Measurements from ENCODE around the gene AMHR2. TPM values are rescaled to one million over a fixed set of nuclear protein-coding genes. Genes with fewer than 3 reads are reported as not detected.
A peak's percentile ranks its signal among the peaks of the same experiment; 100 is the strongest.
"Not testable (repeated sequence)": the region's sequence is repeated elsewhere in the genome, so short reads cannot be mapped to it uniquely, and the experiment has no call there.

AMHR2 gene
- not detected for total RNA-seq

GRCh38 chr12:53423597-53423996 is at the start of gene AMHR2:
TSS of gene AMHR2 (plus strand) at chr12:53423855. CDS start at chr12:53423935, 80 bp downstream.
- no peaks in the 10 kb centered on the region for H3K27me3 ChIP-seq
- 100% methylated on average over 1 of the region's 1 CpG for WGBS, 2 donors
- H3K27ac ChIP-seq: no peak within 1 kb of the TSS
- TF ChIP-seq POLR2A (IDR thresholded peaks at IDR 0.05) (no peak), EP300 (IDR thresholded peaks at IDR 0.05) (no peak), CTCF (IDR thresholded peaks at IDR 0.05) (no peak)
- H3K4me3 ChIP-seq: no peak within 1 kb of the TSS
- DNase-seq (ENCODE audit: low spot score in 2 of 2): no peak
- H3K9me3 ChIP-seq: no peaks in the 10 kb centered on the region
- H3K36me3 ChIP-seq: no peaks in the 10 kb centered on the region
- peaks cover 0 to 13% (median 4%) of the 10 kb centered on the region in 4 donors for H3K4me1 ChIP-seq

- 86 to 87% methylated on average over 14 of the region's 14 CpGs for WGBS, 2 donors
- DNase-seq (ENCODE audit: low spot score in 2 of 2); H3K27me3 ChIP-seq; H3K36me3 ChIP-seq; H3K9me3 ChIP-seq; H3K4me3 ChIP-seq: not testable (repeated sequence)
- Histone ChIP-seq H3K27ac (peak overlapping the region in 3 of 4 donors; percentile 29 to 76 (median 61)), H3K4me1 (peaks cover 0 to 42% (median 22%) of the 10 kb centered on the region in 4 donors)
Observed at GRCh38 chr12:53374277-53374676, 49.4 kb upstream of the AMHR2 start.

GRCh38 chr12:53376747-53377146 is 46.9 kb upstream of the AMHR2 start:
- WGBS, 2 donors: 79 to 83% methylated on average over 2 of the region's 2 CpGs
- no peak for DNase-seq (ENCODE audit: low spot score in 2 of 2)
- Histone ChIP-seq H3K4me1 (peaks cover 0 to 39% (median 19%) of the 10 kb centered on the region in 4 donors), H3K27ac (no peak overlapping the region), H3K27me3 (no peaks in the 10 kb centered on the region), H3K36me3 (peaks cover 0 to 2% (median 0%) of the 10 kb centered on the region in 3 donors), H3K9me3 (no peaks in the 10 kb centered on the region), H3K4me3 (no peak overlapping the region)
- no peak for TF ChIP-seq EP300 (IDR thresholded peaks at IDR 0.05)
- TF ChIP-seq POLR2A (IDR thresholded peaks at IDR 0.05): no peak
- no peak for TF ChIP-seq CTCF (IDR thresholded peaks at IDR 0.05)

GRCh38 chr12:53378222-53378621 is 45.4 kb upstream of the AMHR2 start:
- Histone ChIP-seq H3K27me3 (no peaks in the 10 kb centered on the region), H3K4me3 (no peak overlapping the region), H3K36me3 (peaks cover 0 to 17% (median 14%) of the 10 kb centered on the region in 3 donors), H3K9me3 (no peaks in the 10 kb centered on the region), H3K4me1 (peaks cover 0 to 41% (median 25%) of the 10 kb centered on the region in 4 donors), H3K27ac (peak overlapping the region; percentile 90 to 98 (median 95))
- DNase-seq (ENCODE audit: low spot score in 2 of 2): no peak
- WGBS, 2 donors: 97 to 99% methylated on average over 12 of the region's 12 CpGs
- TF ChIP-seq CTCF (IDR thresholded peaks at IDR 0.05) (no peak), EP300 (IDR thresholded peaks at IDR 0.05) (no peak), POLR2A (IDR thresholded peaks at IDR 0.05) (no peak)

GRCh38 chr12:53378724-53379388 is 44.8 kb upstream of the AMHR2 start:
- Histone ChIP-seq H3K4me1 (peaks cover 0 to 42% (median 31%) of the 10 kb centered on the region in 4 donors), H3K4me3 (peak overlapping the region; percentile 49 to 68 (median 50)), H3K9me3 (no peaks in the 10 kb centered on the region), H3K27ac (peak overlapping the region; percentile 90 to 98 (median 95)), H3K27me3 (no peaks in the 10 kb centered on the region), H3K36me3 (peaks cover 0 to 23% (median 15%) of the 10 kb centered on the region in 3 donors)
- DNase-seq (ENCODE audit: low spot score in 2 of 2): no peak
- WGBS, 2 donors: 12 to 14% methylated on average over 23 of the region's 23 CpGs
- TF ChIP-seq POLR2A (IDR thresholded peaks at IDR 0.05) (no peak), EP300 (IDR thresholded peaks at IDR 0.05) (no peak), CTCF (IDR thresholded peaks at IDR 0.05) (no peak)

Data from tibial nerve (tissue), 4 donors.